ENCODE results near the gene PAFAH1B1.

GRCh38 chr17:2687074-2687418, 93.6 kb downstream of the PAFAH1B1 start:
- TF ChIP-seq, protein P1, sequence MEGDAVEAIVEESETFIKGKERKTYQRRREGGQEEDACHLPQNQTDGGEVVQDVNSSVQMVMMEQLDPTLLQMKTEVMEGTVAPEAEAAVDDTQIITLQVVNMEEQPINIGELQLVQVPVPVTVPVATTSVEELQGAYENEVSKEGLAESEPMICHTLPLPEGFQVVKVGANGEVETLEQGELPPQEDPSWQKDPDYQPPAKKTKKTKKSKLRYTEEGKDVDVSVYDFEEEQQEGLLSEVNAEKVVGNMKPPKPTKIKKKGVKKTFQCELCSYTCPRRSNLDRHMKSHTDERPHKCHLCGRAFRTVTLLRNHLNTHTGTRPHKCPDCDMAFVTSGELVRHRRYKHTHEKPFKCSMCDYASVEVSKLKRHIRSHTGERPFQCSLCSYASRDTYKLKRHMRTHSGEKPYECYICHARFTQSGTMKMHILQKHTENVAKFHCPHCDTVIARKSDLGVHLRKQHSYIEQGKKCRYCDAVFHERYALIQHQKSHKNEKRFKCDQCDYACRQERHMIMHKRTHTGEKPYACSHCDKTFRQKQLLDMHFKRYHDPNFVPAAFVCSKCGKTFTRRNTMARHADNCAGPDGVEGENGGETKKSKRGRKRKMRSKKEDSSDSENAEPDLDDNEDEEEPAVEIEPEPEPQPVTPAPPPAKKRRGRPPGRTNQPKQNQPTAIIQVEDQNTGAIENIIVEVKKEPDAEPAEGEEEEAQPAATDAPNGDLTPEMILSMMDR (IDR thresholded peaks at IDR 0.05), result no peak
- TF ChIP-seq POLR2A (IDR thresholded peaks at IDR 0.05) (no peak), POLR2AphosphoS5 (IDR thresholded peaks at IDR 0.05) (no peak)

All from transverse colon (tissue), 4 donors.